NK-92 (cell line): ENCODE measurements around the gene C19orf73.

Source experiments
- DNase-seq: peaks from one replicate; lab custom pipeline; 2025; ENCODE audit not compliant: unreplicated experiment; lab: John Stamatoyannopoulos, UW

C19orf73 gene, protein sequence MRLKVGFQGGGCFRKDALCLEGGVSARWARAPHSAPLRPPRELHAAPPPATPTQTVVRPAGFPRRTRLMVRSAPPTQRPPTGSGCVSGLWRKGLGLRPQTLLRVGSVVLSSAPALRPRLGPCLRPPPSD

DNA sequence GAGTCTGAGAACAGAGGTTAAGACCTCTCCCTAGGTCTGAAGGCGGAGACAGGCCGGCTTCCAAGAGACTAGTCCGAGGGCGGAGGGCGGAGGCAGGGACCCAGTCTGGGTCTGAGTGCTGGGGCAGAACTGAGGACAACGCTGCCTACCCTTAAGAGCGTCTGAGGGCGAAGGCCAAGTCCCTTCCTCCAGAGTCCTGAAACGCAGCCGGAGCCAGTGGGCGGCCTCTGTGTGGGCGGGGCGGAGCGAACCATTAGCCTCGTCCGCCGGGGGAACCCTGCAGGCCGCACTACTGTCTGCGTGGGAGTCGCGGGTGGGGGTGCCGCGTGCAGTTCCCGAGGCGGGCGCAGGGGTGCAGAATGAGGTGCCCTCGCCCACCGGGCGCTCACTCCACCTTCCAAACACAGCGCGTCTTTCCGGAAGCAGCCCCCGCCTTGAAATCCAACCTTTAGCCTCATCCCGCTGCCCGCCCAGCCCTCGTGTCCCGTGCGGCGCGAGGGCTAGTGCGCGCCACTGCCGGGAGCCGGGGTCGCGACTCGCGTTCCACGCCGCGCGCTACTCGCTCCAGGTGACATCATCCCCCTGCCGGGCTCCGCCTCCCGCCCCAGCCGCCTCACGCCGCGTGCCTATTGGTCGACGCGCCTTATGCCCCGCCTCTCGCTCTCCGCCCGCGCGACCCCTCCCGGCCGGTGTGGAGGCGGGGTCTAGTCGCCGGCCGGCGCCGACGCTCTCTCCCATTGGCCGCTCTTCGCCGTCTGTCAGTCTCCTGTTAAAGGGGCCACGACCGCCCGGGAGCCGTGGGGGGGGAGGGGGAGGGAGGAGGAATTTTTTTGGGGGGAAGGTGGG, at the start of gene C19orf73:
Gene C19orf73 (minus strand): TSS at position 579 of the 846 bp plus-strand sequence. CDS start 121 bp downstream, at position 458.
- peak; percentile 60 for DNase-seq

- no peak for DNase-seq
These were observed 49.5 kb upstream of the C19orf73 start for GRCh38 chr19:49168421-49168820.

- DNase-seq = no peak
These were observed 49.0 kb upstream of the C19orf73 start for GRCh38 chr19:49167857-49168409.

DNA sequence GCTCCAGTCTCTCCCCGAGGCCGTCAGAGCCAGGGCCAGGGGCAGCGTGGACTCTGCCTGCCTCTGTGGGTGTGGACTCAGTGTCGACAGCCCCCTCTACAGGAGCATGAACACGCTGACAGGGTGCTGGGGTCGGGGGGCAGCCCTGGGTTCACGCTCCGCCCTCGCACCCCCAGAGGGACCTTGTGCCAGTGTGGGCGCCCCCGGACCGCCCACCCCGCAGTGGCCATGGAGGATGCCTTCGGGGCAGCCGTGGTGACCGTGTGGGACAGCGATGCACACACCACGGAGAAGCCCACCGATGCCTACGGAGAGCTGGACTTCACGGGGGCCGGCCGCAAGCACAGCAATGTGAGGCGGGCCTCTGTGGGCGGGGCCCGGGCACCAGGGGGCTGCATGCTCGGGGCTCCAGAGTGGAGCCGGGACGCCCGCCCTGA, 46.9 kb upstream of the C19orf73 start:
- no peak for DNase-seq

DNA sequence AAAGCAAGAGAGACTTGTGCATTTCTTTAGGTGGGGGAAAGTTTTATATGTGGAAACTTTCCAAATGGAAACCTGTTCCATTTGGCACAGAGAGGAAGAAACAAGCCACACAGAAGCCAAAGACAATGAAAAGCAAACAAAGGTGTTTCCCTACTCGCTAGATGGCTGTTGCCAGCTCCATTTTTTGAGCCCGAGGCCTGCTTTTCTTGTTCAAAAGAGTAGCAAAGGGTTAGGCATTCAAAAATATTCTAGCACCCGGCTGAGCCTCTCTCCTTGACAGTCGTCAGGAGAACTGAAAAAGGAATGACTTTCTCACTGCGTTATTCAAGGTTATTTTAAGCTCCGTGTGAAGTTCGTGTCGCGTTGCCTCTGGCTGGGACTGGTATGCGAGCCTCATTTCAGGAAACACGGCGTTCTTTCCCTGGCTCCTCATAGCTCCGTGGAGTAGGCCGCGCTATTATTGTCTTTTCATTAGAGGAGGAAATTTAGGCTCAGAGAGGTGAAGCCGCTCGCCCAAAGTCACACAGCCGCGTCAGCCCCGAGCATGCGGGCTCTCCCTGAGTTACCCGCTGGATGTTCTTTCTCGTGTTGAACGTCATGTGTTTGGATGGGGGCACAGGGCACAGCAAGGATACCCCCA, 46.3 kb upstream of the C19orf73 start:
- no peak for DNase-seq

- no peak for DNase-seq
These were observed 43.0 kb upstream of the C19orf73 start for GRCh38 chr19:49161987-49162386.

DNA sequence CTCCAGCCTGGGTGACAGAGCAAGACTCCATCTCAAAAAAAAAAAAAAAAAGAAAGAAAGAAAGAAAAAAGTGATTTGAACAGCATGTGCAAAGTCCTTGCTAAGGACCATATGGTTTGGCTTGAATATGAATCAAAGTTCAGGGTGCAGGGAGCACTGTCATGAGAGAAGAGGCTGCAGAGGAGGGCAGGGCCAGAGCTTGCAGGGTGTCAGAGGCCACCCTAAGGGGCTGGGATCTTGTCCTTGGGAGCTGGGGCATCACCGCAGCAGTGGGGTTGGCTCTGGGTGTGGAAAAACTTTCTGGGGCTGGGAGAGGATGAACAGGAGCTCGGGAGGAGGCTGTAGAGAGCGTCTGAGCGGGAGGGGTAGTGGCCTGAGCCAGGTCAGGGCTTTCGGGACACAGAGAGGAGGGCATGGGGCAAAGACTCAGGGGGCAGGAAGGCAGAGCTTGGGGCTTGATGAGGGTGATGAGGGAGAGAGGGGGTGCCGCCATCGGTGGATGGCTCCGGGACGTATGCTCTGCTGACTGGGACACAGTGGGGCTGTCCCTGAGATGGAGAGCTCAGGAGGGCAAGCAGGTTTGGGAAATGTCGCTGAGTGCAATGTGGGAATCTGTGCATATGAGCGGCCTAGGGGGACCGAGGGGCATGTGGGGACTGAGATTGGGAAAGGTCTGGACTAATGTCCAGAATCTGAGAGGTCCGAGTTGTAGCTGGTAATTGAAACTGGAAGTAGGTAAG, 41.7 kb upstream of the C19orf73 start:
- DNase-seq = no peak

DNA sequence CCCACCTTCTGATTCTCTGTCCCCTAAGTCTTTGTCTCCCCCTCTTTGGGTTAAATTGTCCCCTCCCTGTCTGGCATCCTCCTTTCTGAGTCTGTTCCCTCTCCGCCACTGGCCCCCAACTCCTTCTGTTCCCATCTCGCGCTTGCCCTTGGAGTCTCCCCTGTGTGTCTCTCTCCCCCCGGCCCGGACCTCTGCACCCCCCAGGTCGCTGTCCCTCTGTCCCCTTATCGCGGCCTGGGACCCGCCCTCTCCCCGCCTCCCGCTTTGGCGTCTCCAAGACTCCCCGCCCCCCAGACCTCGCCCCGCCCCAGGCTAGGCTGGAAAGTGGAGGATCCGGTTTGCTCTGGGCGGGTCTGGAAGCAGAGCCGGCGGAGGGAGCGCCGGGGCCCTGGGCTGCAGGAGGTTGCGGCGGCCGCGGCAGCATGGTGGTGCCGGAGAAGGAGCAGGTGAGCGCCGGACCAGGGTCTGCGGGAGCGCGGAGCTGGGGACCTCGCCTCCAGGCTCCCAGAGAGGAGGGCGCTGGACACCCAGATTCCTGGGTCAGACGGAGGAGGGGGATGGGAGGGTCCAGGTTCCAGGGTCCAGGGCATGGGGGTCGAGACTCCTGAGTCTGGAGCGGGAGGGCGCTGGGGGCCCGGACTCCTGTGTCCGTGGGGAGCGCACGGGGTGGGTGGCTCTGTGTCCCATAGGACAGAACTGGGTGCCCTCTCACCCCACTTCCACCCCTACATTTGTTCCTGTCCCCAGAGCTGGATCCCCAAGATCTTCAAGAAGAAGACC, 38.7 kb upstream of the C19orf73 start, which contains the start of gene TRPM4:
Gene TRPM4 (plus strand): TSS at position 348 of the 780 bp plus-strand sequence. CDS start 75 bp downstream, at position 423.
- no peak for DNase-seq

DNA sequence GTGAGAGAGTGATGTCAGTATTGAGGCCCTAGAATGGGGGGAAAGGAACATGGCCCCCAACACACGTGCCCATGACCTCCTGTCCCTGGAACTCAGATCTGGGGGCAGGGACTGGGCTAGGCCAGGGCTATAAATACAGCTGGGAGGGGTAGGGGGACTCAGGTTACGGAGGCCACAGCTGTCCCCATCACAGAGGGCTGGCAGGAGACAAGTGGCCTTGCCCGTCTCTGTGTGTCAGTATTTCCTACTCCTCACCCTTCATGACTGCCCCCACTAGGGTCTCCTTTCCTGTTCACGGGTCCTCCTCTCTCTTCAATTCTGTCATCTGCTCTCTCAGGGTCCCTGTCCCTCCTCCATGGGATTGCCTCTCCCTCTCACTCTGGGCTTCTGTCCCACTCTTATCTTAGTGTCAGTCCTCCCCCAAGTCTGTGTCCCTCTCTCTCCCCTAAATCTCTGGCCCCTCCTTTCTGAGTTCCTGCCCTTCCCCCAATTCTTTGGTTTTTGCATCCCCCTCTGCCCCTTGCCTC, 36.9 kb upstream of the C19orf73 start:
- no peak for DNase-seq

- DNase-seq = no peak
These were observed 36.3 kb upstream of the C19orf73 start, which contains the start of gene HRC for GRCh38 chr19:49155005-49155819. HRC (minus strand) TSS chr19:49155396; CDS start chr19:49155237, 159 bp downstream.

- no peak for DNase-seq
These were observed 35.3 kb upstream of the C19orf73 start for GRCh38 chr19:49154279-49154678.

- DNase-seq = no peak
These were observed 34.3 kb upstream of the C19orf73 start for GRCh38 chr19:49153167-49153809.

- DNase-seq = no peak
These were observed 33.2 kb upstream of the C19orf73 start for GRCh38 chr19:49152119-49152550.

DNA sequence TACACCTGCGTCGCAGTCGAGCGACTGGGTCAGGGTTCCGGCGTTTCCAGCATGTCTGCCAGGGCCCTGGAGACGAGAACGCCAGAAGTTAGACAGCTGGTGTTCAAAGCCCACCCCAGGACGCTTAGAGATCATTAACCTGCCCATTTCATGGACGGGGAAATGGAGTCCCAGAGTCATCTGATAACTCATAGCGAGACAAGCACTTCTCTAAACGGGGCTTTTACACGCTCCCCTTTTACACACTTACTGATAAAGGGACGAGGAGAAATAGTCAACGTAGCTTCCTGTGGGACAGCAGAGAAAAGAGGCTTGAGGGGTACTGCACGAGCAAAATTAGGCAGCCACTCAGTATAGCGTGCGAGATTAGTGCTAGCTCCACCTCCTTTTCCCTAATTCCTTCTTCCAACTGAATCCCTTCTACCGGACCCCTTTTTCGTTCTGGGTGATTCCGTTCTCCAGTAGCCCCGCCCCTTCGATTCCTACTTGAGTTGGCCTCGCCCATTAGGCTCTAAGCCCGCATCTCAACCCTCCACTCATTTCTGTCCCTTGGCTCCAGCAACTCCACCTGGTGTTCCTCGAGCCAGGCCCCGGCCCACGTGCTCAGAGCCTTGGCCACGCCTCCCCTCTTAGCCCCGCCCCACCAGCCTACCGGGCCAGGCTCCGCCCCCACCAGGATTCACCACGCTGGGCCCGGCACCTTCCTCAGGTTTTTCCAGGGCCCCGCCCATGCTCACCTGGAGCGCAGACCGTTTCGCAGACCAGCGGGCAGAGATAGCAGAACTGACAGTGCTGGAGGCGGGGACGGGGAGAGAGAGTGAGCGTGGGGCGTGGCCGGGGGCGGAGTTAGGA, 32.5 kb upstream of the C19orf73 start:
- DNase-seq = no peak

DNA sequence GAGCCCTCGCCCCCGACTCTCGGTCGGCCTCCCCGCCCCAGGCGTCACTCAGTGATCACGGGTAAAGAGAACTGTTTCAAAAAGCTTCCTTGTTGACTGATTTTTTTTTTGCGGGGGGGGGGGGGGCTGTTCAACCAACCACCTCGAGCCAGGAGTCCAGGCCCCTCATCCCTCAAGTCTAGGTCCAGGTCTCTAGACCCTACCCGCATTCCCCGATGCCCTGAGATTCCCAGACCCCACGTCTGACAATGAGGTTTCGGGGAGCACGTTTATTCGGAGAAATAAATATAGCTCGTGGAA, 32.0 kb upstream of the C19orf73 start:
- no peak for DNase-seq

GRCh38 chr19:49150106-49150943, 31.4 kb upstream of the C19orf73 start:
- DNase-seq = no peak

- no peak for DNase-seq
These were observed 30.7 kb upstream of the C19orf73 start for GRCh38 chr19:49149652-49150105.
